Activated CD4-positive, alpha-beta T cell treated with anti-CD3 and anti-CD28 coated beads, Interleukin-10, Interleukin-2, amounts not matched to agents 100 ng/mL and 50 ng/mL, durations not matched to agents 16 hours and 8 hours (primary cell): ENCODE results near the gene CPT1B.
"Not testable (repeated sequence)": the region's sequence is repeated elsewhere in the genome, so short reads cannot be mapped to it uniquely, and the experiment has no call there.

Source experiments
- DNase-seq: peaks from one replicate; pipeline ENCODE4 v3.0.0-alpha.2; 2020

Gene CPT1B

GRCh38 chr22:50544078-50544745, 34.0 kb downstream of the CPT1B start:
- DNase-seq: peak; percentile 93

DNA sequence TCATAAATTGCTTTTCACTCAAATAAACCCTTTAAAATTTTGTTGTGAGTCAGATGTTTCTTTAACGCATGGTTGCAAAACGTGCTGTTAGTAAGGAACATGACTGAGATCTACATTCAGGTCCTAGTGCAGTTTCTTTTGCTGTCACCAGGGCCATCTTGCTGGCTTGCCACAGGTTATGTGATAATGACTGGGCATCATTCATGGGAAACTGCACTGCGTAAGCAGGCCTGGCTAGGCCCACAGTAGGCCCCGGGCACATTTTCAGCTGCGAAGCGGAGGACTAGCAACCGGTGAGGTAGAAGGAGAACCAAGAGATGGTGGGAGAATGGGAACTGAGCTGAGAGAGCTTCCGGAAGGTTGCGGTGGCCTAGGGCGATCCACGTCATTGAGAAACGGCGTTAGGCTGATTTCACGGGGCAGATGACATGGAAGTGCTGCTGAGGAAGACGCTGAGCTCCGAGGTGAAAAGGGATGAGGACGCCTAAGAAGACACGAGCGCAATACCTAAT, 35.8 kb downstream of the CPT1B start:
- peak; percentile 90 for DNase-seq

GRCh38 chr22:50541667-50542026, 36.6 kb downstream of the CPT1B start:
- DNase-seq: peak; percentile 93

GRCh38 chr22:50540381-50540780, 37.8 kb downstream of the CPT1B start:
- no peak for DNase-seq

DNA sequence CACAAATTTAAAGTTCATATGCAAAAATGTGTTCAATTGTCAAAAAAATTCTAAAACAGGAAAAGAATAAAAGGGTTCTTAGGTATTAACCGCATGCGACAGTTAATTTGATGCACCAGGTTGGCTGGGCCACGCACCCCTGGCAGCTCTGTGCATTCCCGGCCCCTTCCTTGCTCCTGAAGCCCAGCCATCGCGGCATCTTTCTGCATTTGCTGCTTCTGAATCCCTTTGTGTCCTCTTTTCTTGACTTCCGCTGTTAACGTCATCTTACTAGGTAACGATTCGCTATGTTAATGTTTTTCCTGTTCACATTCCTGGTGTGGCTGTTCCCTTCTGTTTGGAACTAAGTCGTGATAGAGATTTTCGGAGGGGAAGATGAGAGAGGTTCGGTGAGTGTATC, 40.5 kb downstream of the CPT1B start:
- no peak for DNase-seq

DNA sequence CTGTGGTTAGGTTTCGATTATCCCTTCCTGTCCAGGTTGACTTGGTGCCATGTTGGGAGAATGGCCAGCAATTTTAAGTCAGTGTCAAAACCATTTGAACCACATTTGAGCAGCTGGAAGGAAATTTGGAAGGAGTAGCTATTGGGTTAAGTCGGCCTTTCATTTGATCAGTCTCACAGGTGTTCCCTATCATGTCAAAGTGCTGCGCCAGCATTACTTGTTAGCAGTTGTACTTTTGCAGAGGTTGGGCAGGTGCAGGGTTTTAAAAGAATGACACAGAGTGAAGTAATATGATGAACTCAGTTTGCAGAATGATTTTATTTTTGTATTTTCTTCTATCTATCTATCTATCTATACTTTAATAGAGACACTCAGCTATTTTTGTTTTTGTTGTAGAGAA, 42.0 kb downstream of the CPT1B start:
- DNase-seq: no peak

DNA sequence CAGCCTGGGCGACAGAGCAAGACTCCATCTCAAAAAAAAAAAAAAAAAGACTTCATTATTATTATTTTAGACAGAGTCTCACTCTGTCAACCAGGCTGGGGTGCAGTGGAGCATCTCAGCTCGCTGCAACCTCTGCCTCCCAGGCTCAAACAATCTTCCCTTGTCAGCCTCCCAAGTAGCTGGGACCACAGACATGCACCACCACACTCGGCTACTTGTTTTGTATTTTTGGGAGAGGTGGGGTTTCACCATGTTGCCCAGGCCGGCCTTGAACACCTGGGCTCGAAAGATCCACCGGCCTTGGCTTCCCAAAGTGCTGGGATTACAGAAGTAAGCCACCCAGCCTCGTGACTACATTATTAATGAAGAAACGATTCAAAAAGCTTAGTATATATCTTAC, 43.1 kb downstream of the CPT1B start:
- DNase-seq: no peak

- not testable (repeated sequence) for DNase-seq
Observed at GRCh38 chr22:50533856-50534711, 44.1 kb downstream of the CPT1B start.

DNA sequence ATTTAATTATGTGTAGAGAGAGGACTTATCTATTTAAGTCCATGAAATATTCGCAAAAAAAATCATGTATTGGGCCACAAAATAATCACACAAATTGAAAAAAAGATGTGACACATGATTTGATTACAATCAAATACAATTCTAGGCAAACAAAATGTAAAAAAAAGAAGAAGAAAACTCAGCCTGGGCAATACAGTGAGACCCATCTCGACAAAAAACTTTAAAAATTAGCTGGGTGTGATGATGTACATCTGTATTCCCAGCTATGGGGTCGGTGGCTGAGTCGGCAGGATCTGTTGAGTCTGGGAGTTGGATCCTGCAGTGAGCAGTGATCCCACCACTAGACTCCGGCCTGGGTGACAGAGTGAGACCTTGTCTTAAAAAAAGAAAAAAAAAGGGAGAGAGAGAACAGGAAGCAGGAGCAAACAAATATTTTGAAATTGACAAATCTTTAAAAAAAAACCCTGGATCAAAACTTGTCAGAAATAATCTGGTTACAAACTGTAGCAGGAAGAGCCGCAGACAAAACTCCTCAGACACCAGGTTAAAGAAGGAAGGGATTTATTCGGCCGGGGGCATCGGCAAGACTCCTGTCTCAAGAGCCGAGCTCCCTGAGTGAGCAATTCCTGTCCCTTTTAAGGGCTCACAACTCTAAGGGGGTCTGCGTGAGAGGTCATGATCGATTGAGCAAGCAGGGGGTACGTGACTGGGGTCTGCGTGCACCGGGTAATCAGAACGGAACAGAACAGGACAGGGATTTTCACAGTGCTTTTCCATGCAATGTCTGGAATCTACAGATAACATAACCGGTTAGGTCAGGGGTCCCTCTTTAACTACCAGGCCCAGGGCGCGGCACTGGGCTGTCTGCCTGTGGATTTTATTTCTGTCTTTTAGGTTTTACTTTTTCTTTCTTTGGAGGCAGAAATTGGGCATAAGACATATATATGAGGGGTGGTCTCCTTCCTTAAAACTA, 45.1 kb downstream of the CPT1B start:
- no peak for DNase-seq

- DNase-seq: peak; percentile 42
Observed at GRCh38 chr22:50531962-50532674, 46.1 kb downstream of the CPT1B start.

GRCh38 chr22:50531546-50531961, 46.7 kb downstream of the CPT1B start:
- peak; percentile 84 for DNase-seq

DNA sequence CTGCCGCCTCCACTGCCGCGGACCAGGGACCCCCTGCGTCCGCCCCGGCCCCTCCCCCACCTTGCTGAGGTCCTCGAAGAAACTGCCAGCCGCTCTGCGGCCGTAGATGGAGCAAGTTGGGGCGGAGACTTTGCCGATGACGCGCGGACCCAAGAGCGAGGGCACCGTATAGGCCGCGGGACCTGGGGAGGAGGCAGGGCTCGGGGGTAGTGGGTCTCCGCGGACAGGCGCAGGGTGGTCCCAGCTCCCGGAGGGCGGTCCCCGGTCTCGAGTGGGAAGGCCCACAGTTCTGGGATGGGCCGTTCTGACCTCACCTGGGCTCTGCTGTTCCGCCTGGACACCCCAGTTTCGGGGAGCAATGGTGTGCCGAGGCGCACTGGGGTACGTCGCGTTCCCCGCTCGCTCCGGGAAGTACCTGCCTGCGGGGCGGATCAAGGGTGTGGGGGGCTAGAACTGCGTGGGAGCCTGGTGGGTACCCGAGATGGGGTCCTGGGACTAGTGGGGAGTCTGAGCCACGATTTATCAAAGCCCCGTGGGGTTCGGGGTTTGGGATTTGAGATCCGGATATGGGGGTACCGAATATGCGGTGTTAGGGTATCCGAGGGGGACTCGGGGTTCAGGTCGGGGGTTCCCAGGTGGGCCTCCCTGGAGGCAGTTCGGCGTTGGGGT, 47.2 kb downstream of the CPT1B start:
- DNase-seq: peak; percentile 94

- DNase-seq: no peak
Observed at GRCh38 chr22:50530580-50530876, 47.7 kb downstream of the CPT1B start.

DNA sequence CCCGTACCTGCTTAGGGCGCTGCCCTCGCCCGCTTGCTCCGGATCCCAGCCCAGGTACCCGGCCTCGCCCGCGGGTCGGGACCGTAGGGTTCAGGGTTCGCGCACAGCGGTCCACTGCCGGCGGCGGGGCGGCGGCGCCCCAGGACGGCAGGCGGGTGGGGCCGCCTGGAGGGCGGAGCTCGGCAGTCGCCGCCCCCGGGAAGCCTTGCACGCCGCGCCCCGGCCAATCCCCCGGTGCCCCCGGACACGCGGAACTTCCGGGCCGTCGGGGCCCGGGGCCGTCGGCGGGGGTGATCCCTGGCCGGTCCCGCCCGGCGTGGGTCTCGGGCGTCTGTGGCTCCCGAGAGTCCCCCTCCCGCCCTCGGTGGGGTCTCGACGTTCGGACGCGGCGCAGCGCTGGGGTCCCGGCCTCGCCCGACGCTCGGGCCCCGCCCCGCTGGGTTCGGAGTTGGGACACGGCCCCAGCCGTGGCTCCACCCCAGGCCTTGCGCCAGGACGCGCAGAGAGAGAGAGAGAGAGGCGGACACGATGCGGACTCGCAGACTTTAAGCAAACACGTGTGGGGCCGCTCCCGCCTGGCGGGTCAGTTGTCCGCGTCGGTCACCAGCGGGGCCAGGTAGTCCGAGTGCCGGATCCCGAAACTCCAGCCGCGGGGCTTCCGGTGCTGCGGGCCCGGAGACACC, 48.2 kb downstream of the CPT1B start, which contains the start of gene TYMP:
Gene TYMP (minus strand): TSS at position 116 of the 683 bp plus-strand sequence. CDS start 303 bp downstream, outside the sequence.
- DNase-seq: peak; percentile 87

- DNase-seq: no peak
Observed at GRCh38 chr22:50529416-50529896, 48.8 kb downstream of the CPT1B start.

DNA sequence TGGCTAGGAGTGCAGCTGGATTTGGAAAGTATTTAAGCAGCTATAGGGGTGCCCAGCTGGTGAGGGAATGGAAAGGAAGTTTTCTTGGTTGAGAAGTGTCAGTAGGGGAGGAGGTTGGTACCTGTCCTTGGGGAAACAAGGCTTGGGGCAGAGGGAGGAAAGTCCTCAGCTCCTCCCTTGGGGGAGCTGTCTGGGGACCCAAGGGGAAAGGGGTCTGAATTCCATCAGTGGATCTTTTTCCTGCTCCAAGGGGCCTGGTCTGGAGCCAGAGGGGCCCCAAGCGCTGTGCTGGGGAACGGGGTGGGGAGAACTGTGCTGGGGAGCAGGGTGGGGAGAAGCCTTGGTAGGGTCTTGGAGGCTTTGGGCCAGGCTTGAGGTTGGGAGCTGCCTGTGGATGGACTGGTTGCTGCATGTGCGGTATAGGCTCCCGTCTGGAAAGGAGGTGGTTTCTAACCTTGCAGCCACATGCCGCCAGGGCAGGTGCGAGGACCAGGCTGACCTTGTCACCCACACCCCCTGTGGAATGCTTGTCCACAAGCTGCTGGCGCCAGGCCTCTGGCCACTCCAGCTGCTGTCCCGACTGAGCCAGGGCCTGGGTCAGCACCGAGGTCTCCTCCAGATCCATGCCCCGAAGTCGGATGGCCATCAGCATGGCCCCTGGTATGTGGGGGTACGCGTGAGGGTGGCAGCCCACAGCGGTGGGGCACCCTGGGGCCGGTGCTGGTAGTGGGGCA, 49.4 kb downstream of the CPT1B start:
- DNase-seq: no peak

DNA sequence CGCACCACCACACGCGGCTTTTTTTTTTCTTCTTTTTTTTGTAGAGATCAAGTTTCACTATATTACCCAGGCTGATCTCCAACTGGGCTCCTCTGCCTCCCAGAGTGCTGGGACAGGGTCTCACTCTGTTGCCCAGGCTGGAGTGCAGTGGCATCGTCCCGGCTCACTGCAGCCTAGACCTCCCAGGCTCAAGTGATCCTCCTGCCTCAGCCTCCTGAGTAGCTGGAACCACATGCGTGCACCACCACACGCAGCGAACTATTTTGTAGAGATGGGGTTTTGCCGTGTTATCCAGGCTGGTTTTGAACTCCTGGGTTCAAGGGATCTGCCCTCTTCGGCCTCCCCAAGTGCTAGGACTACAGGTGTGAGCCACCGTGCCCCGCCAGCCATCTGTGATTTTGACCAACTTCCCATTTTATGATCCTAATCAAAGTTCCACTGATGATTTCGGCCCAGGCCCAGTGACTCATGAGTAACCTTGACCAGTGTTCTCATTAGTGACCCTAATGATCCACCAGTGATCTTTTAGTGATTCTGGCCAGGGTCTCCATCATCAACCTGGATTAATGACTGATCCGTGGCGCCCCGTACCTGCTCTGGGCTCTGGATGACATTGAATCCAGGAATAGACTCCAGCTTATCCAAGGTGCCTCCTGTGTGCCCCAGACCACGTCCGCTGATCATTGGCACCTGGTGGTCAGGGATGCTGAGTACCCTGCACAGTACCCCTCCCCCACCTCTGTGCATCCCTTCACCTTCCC, 50.1 kb downstream of the CPT1B start:
- DNase-seq: no peak

- peak; percentile 83 for DNase-seq
Observed at GRCh38 chr22:50526834-50527801, 51.1 kb downstream of the CPT1B start.
